Effector memory CD8-positive, alpha-beta T cell (primary cell): ENCODE results near the gene RBSN.

Experiments
- ATAC-seq: fragments of 150-1000 bp; cut with Tn5 transposase; replicated peaks from 2 replicates; pipeline ENCODE4 v1.10.0; 2021; ENCODE audit warnings: mild to moderate bottlenecking, moderate library complexity
- DNase-seq, 3 experiments: peaks; one replicate each; pipeline ENCODE4 v3.0.0; 2021
- H3K27ac Mint-ChIP-seq, 2 donors: one replicate each; pipeline ENCODE4 v1.8.0; 2022; ENCODE audit warnings: mild to moderate bottlenecking in 2 of 2, mixed read lengths in 2 of 2, moderate library complexity in 2 of 2
- H3K27me3 Mint-ChIP-seq, 2 donors: one replicate each; pipeline ENCODE4 v1.8.0; 2022; ENCODE audit warnings: mixed read lengths in 2 of 2
- H3K36me3 Mint-ChIP-seq: one replicate; pipeline ENCODE4 v1.8.0; 2022; ENCODE audit warnings: mild to moderate bottlenecking, moderate library complexity, mixed read lengths; ENCODE audit not compliant: insufficient read depth
- H3K4me1 Mint-ChIP-seq, 2 donors: one replicate each; pipeline ENCODE4 v1.8.0; 2022; ENCODE audit warnings: low read depth in 2 of 2, mixed read lengths in 2 of 2
- H3K4me3 Mint-ChIP-seq, 2 donors: one replicate each; pipeline ENCODE4 v1.8.0; 2022; ENCODE audit warnings: mild to moderate bottlenecking in 2 of 2, mixed read lengths in 2 of 2, moderate library complexity in 2 of 2
- H3K9me3 Mint-ChIP-seq, 2 donors: one replicate each; pipeline ENCODE4 v1.8.0; 2022; ENCODE audit warnings: mixed read lengths in 2 of 2

The RBSN gene

DNA sequence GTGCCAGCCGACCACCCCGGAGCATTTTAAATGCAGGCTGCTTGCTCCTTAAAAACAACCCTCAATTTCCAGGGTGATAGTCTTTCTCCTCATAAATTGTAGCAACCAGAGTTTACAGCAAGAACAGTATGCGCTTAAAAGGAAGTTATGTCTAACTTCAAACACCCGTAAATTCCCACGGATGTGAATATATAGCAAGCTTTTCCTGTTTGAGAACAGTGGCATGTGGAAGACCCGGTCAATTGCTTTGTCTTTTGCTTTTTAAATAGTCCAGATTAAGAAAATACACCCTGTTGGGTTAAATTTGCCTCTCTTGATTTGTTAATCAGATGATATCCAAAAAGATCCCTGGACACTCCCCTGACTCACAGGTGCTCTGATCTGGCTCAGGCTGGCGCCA, 54.6 kb downstream of the RBSN start:
- Mint-ChIP-seq H3K36me3 (peaks cover 83% of the 10 kb centered on the region), H3K9me3 (no peaks in the 10 kb centered on the region), H3K27me3 (no peaks in the 10 kb centered on the region), H3K4me1 (peaks cover 0 to 8% of the 10 kb centered on the region in 2 donors), H3K27ac (peak overlapping the region in 1 of 2 donors; percentile 35), H3K4me3 (no peak overlapping the region)
- DNase-seq: no peak
- ATAC-seq: no peak

DNA sequence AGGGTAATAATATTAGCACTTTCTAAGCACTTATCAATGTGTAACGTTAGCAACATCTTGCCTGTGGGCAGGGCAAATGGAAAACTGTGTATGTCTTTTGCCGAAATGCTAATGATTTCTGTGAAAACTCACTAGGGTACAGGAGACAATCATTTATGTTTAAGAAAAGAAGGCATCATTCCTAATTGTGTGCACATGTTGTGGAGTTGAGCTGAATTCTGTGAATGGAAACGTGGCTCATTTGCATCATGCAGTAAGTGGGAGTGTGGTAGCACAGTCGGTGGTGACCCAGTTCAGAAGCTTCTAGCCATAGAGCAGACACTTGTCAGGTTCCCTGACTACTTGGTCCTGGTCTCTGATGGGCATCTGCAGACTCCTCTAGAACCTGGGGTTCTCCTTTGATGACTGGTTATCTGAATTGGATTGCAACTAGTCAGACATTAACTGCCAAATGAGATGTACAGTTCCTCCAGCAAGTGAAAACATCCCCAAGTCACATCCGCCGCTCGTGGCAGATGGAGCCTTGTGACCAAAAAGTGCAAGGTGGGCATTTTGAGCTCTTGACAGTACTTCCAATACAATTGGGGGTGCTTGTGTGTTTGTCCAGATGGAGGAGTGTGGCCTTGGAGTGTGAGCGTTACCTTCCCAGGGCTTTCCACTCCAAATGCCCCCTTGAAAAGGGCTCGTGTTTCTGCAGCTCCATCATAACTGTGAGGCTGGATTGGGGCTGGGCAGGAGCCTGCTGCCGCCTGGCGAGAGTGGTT, 55.4 kb downstream of the RBSN start:
- H3K4me3 Mint-ChIP-seq: no peak overlapping the region
- H3K27me3 Mint-ChIP-seq: no peaks in the 10 kb centered on the region
- peaks cover 0 to 8% of the 10 kb centered on the region in 2 donors for H3K4me1 Mint-ChIP-seq
- no peaks in the 10 kb centered on the region for H3K9me3 Mint-ChIP-seq
- ATAC-seq (no peak), DNase-seq (no peak)
- H3K36me3 Mint-ChIP-seq: peaks cover 79% of the 10 kb centered on the region
- H3K27ac Mint-ChIP-seq: no peak overlapping the region

DNA sequence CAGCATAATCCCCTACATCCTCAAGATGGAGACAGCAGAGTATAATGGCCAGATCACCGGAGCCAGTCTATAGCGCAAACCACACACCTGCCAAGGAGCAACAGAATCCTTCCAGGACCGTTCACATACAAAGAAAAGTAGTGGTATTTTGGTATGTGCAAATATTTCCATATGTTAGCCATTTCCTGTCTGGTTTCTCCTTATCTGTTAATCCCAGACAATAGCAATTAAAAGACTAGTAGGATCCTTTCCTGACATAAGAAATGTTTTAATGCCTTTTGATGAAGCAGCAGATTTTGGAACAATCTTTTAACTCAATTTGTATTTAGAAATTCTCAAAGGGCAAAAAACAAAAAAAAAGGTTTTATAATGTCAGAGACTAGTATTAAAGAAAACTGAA, 56.0 kb downstream of the RBSN start:
- Mint-ChIP-seq H3K9me3 (no peaks in the 10 kb centered on the region), H3K27ac (no peak overlapping the region), H3K36me3 (peaks cover 82% of the 10 kb centered on the region), H3K4me1 (peaks cover 0 to 8% of the 10 kb centered on the region in 2 donors), H3K27me3 (no peaks in the 10 kb centered on the region), H3K4me3 (no peak overlapping the region)
- DNase-seq (no peak), ATAC-seq (no peak)

DNA sequence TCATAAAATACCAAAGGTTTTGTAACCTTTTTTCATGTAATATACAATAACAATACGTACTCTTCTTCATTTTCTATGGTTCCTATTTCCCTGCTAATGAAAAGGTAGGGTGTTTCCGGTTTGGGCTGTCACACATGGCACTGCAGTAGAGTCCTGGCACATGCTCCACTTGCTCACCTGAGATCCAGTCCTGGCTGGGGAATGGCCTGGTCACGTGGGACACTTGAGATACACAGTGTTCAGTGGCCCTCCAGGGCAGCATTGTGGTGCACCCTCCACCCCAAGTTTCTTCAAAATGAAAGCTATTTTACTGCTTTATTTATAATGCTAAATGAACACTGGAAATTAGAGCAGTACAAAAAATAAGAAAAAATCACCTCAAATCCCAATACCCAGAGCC, 57.0 kb downstream of the RBSN start:
- no peak for DNase-seq
- no peaks in the 10 kb centered on the region for H3K27me3 Mint-ChIP-seq
- H3K9me3 Mint-ChIP-seq: no peaks in the 10 kb centered on the region
- peaks cover 77% of the 10 kb centered on the region for H3K36me3 Mint-ChIP-seq
- peak overlapping the region; percentile 12 to 71 for H3K27ac Mint-ChIP-seq
- no peak overlapping the region for H3K4me3 Mint-ChIP-seq
- no peak for ATAC-seq
- peaks cover 0 to 7% of the 10 kb centered on the region in 2 donors for H3K4me1 Mint-ChIP-seq

DNA sequence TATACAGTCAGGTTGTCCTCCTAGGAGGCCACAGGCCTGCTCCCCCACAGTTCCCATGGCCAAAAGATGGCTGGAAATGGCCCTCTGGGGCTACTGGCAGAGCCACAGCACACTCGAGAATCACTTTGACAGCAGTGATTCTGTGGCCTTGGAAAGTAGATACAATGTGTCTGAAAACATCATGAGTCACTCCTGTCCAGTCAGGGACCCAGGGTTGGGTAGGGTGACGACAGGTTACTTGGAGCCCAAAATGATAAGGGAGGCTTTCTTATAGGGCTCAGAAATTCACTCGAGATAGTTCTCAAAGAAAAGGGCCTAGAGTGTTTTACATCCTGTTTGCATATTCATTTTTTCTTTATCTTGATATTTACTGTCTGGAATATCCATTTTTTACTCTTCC, 58.1 kb downstream of the RBSN start:
- Mint-ChIP-seq H3K36me3 (peaks cover 77% of the 10 kb centered on the region), H3K27me3 (no peaks in the 10 kb centered on the region), H3K4me3 (no peak overlapping the region), H3K4me1 (peaks cover 0 to 5% of the 10 kb centered on the region in 2 donors), H3K27ac (peak overlapping the region; percentile 62 to 71), H3K9me3 (no peaks in the 10 kb centered on the region)
- DNase-seq (no peak), ATAC-seq (no peak)

DNA sequence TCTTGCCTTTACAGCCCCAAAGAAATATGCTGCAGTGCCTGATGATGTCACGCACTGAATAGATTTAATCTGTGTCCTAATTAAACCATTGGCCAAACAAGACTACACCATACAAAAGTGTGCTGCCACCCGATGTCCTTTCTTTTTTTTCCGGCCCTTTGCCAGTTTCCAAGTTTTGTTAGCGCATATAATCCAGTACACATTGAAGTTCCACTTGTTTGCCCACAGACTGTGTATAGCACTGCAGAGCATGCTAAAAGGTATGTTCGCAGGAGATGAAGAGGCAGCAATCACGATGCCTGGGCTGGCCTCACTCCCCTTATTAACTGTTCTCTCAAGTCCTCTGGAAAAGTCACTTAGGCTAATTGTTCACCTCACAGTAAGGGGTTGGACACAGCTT, 60.6 kb downstream of the RBSN start:
- H3K27me3 Mint-ChIP-seq: no peaks in the 10 kb centered on the region
- no peak overlapping the region for H3K4me3 Mint-ChIP-seq
- DNase-seq (no peak), ATAC-seq (no peak)
- H3K4me1 Mint-ChIP-seq: peaks cover 0 to 2% of the 10 kb centered on the region in 2 donors
- H3K27ac Mint-ChIP-seq: peak overlapping the region in 1 of 2 donors; percentile 65
- H3K36me3 Mint-ChIP-seq: peaks cover 78% of the 10 kb centered on the region
- H3K9me3 Mint-ChIP-seq: no peaks in the 10 kb centered on the region

DNA sequence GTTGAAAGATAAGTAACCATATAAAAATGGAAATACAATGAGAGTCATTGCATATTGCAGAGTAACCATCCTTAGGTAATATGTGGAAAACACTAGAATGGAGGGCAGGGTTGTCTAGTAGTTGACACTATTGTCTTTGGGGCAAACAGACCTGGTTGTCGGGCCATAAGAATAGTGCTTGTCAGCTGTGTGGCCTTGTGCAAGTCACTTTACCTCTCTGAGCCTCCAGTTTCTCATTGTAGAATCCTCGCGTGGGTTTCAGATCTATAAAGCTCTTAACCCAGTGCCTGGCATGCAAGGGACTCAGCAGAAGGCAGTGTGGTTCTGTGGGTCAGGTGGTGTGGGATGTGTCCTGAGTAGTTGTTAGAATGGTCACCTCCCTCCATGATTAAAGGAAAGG, 65.8 kb downstream of the RBSN start:
- peaks cover 65% of the 10 kb centered on the region for H3K36me3 Mint-ChIP-seq
- H3K9me3 Mint-ChIP-seq: no peaks in the 10 kb centered on the region
- H3K27ac Mint-ChIP-seq: no peak overlapping the region
- H3K27me3 Mint-ChIP-seq: no peaks in the 10 kb centered on the region
- DNase-seq: no peak
- H3K4me1 Mint-ChIP-seq: no peaks in the 10 kb centered on the region
- ATAC-seq: no peak
- H3K4me3 Mint-ChIP-seq: no peak overlapping the region

DNA sequence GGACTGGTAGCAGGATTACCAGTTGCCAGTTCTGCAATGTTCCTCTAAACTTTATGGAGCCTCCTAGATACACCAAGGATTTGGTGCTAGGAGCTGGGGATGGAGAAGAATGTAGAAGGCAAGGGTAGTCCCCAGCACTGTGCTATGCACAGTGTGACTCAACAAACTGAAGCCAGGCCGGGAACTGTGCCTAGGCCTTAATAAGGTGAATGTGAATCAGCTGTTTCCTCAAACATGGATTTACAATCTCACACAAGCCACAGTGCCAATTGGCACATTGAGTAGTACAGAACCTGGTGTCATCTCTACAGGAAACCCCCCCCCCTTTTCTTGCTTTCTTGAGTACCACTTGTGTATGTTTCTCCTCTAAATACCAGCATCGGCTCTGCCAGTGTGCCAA, 66.3 kb downstream of the RBSN start:
- H3K4me3 Mint-ChIP-seq: no peak overlapping the region
- no peak for DNase-seq
- no peak for ATAC-seq
- no peaks in the 10 kb centered on the region for H3K27me3 Mint-ChIP-seq
- no peaks in the 10 kb centered on the region for H3K4me1 Mint-ChIP-seq
- H3K27ac Mint-ChIP-seq: no peak overlapping the region
- H3K36me3 Mint-ChIP-seq: peaks cover 64% of the 10 kb centered on the region
- H3K9me3 Mint-ChIP-seq: no peaks in the 10 kb centered on the region

DNA sequence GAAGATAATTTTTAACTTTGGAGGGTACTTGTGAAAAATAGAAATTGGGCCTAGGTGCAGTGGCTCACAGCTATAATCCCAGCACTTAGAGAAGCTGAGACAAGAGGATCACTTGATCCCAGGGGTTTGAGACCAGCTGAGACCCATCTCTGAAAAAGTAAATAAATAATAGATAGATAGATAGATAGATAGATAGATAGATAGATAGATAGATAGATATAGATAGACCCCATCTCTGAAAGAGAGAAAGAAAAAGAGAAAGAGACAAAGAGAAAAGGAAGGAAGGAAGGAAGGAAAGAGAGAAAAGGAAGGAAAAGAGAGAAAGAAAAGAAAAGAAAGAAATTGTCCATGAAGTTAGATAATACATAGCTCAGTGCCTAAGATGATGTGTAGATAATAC, 69.3 kb downstream of the RBSN start:
- Mint-ChIP-seq H3K4me3 (no peak overlapping the region), H3K4me1 (no peaks in the 10 kb centered on the region), H3K27ac (peak overlapping the region in 1 of 2 donors; percentile 57), H3K9me3 (no peaks in the 10 kb centered on the region), H3K36me3 (peaks cover 51% of the 10 kb centered on the region), H3K27me3 (no peaks in the 10 kb centered on the region)
- DNase-seq: no peak
- ATAC-seq: no peak

DNA sequence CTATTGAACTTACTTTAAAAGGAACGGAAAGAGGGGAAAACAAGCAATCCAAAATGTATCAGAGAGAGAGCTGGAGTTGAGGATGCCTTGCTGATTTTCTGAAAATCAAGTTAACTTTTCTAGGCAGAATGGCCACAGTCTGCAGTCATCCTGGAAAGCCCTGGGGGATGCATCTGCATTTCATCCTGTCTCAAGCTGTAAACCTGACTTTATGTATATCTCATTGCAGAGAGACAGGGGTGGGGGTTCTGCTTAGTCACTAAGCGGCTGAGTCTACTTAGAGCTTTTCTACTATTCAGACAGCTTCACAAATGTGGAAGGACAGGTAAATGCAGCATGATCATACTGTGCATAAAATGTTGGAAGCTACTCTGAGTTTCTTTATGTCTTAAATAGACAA, 75.2 kb downstream of the RBSN start:
- Mint-ChIP-seq H3K36me3 (peaks cover 58% of the 10 kb centered on the region), H3K27ac (no peak overlapping the region), H3K4me1 (no peaks in the 10 kb centered on the region), H3K9me3 (no peaks in the 10 kb centered on the region), H3K4me3 (no peak overlapping the region), H3K27me3 (no peaks in the 10 kb centered on the region)
- ATAC-seq: no peak
- no peak for DNase-seq

DNA sequence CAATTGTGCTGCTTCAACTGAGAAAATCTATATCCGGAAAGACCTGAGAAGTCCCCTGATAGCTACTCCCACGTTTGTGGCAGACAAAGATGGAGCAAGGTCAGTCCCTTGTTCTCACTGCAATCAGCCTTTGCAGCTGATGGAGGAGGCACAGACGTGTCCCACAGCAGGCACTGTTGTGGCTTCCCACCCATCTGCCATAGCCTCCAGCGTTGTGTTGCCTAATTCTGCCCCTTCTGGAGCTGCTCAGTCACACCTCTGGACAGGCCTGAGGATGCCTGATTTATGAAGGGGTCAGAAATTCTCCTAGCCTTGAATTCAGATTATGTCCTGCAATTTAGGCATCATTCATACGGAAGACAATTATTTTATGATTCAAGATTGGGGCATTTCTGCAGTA, 75.7 kb downstream of the RBSN start:
- H3K27me3 Mint-ChIP-seq: no peaks in the 10 kb centered on the region
- H3K4me3 Mint-ChIP-seq: no peak overlapping the region
- H3K9me3 Mint-ChIP-seq: no peaks in the 10 kb centered on the region
- no peak for DNase-seq
- no peaks in the 10 kb centered on the region for H3K4me1 Mint-ChIP-seq
- peaks cover 58% of the 10 kb centered on the region for H3K36me3 Mint-ChIP-seq
- H3K27ac Mint-ChIP-seq: no peak overlapping the region
- no peak for ATAC-seq
